MG63 (cell line): ENCODE measurements around the gene SEZ6L. TPM values are rescaled to one million over a fixed set of nuclear protein-coding genes. Genes with fewer than 3 reads are reported as not detected.
A peak's percentile ranks its signal among the peaks of the same experiment; 100 is the strongest.

Experiments used
- DNase-seq: peaks from one replicate; pipeline ENCODE4 v3.0.0-alpha.2; 2020
- H3K27me3 ChIP-seq: fragments of 250-450 bp; sonication (Bioruptor Pico); 2 replicates; pipeline ENCODE4 v1.5.1; 2020; ENCODE audit warnings: mild to moderate bottlenecking, moderate library complexity
- H3K36me3 ChIP-seq: fragments of 250-450 bp; sonication (Bioruptor Pico); 2 replicates; pipeline ENCODE4 v1.5.1; 2020; ENCODE audit warnings: mild to moderate bottlenecking, moderate library complexity
- H3K4me3 ChIP-seq: fragments of 250-450 bp; sonication (Bioruptor Pico); 2 replicates; pipeline ENCODE4 v1.5.1; 2020; ENCODE audit warnings: mild to moderate bottlenecking, moderate library complexity
- H3K9me3 ChIP-seq: fragments of 250-450 bp; sonication (Bioruptor Pico); 2 replicates; pipeline ENCODE4 v1.5.1; 2020; ENCODE audit warnings: mild to moderate bottlenecking, moderate library complexity
- total RNA-seq: library from RNA; depleted of rRNA; stranded (reverse); fragments of >200 nt; shearing (Covaris generic); gene quantifications from 2 replicates; pipeline ENCODE4 v1.2.3, GENCODE V29; 2014; ENCODE audit warnings: low replicate concordance

The SEZ6L gene
- total RNA-seq, 1 experiment from 2014 or later = not detected

DNA sequence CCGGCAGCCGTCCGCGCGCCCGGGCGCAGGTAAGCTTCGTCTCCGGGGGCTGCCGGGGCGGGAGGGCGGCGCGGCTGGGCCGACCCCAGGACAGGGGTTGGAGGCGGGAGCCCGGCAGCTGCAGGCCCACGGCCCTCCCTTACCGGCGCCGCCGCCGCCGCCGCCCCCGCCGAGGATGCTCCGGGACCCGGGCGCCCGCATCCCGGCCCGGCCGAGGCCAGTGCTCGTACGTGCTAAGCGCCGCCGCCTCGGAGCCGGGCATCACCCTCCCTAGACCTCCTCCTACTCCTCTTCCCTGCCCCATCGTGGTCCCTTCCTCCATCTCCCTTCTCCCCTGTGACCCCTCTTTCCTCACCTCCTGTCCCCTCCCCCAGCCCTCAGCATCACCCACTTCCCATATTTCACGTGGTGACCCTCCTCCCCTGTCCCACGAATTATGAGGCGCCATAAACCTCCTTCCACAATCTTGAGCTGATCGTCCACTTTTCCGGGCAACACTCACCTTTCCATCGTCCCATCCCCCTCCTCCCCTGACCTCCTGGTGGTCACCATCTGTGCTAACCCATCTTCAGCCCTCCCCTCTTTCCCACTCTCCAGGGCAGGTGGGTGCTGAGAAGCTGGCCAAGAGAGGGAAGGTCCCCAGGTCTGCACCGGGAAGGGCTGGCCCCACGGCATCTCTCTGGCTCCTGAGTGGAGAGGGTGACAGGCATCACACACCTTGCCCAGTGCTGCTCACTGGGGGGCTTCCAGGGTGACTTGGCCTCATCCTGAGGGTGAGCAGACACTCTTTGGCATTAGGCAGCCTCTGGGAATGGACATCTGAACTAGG, 260.4 kb downstream of the SEZ6L start:
- Histone ChIP-seq H3K4me3 (peak overlapping the region; percentile 11; the same call in 1 of the 2 replicates), H3K36me3 (no peaks in the 10 kb centered on the region), H3K27me3 (no peaks in the 10 kb centered on the region; the same call in 1 of the 2 replicates), H3K9me3 (no peaks in the 10 kb centered on the region)
- no peak for DNase-seq

DNA sequence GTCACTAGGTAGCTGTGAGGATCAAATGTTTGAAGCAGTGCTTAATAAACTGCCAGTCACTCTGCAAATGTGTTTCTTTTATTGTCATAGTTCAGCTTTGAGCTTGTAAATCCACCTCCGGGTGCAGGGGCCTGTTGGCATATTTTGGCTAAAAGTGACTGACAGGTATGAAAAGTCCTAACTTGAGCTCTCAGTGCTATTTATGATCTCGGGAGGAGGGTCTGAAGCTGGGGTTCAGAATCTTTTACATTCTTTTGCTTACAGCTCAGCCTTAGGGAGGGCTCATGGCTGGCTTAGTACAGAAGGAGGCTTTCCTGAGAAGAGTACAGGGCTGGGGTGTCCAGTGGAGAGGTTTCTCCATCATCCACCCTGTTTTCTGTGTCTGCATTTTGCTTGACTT, 261.3 kb downstream of the SEZ6L start:
- no peak for DNase-seq
- H3K36me3 ChIP-seq = no peaks in the 10 kb centered on the region
- no peaks in the 10 kb centered on the region; the same call in 1 of the 2 replicates for H3K27me3 ChIP-seq
- no peak overlapping the region for H3K4me3 ChIP-seq
- H3K9me3 ChIP-seq = no peaks in the 10 kb centered on the region

DNA sequence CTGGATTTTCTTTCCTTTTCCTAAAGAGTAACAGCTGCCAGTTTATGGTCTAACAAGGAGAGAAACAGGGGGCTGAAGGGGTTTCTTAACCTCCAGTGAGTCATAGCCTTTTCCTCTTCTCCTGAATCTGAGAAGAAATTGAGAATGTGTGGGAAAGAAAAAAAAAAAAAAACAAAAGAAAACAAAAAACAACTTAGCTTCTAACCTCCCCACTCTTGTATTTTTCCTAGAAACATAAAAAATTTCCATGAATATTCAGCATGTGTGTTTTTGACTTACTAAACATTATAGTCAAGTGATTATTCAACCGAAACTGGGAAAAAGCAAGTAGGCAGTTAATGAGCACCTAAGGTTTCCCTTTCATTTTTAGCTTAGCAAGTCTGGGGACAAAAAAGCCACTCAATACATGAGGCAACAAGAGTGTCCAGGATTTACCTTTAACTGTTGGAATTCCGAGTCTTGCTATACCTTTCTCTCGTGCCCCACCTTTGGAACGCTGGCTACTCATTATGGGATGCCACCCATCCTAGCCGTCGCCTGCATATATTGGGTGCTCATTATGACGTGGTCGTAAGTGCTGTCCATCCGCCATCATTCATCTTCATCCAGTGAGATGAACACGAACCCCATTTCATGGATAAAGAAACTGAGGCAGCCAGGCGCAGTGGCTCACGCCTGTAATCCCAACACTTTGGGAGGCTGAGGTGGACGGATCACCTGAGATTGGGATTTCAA, 262.2 kb downstream of the SEZ6L start:
- Histone ChIP-seq H3K27me3 (no peaks in the 10 kb centered on the region; the same call in 1 of the 2 replicates), H3K4me3 (no peak overlapping the region), H3K36me3 (no peaks in the 10 kb centered on the region), H3K9me3 (no peaks in the 10 kb centered on the region)
- no peak for DNase-seq

GRCh38 chr22:26432619-26433311, 263.5 kb downstream of the SEZ6L start:
- H3K27me3 ChIP-seq = no peaks in the 10 kb centered on the region; the same call in 1 of the 2 replicates
- DNase-seq = no peak
- H3K9me3 ChIP-seq = no peaks in the 10 kb centered on the region
- H3K36me3 ChIP-seq = no peaks in the 10 kb centered on the region
- H3K4me3 ChIP-seq = no peak overlapping the region
